Aorta (tissue), 5 donors: ENCODE data around the gene MACROD2. TPM values are rescaled to one million over a fixed set of nuclear protein-coding genes. Genes with fewer than 3 reads are reported as not detected.
"Not testable (repeated sequence)": the region's sequence is repeated elsewhere in the genome, so short reads cannot be mapped to it uniquely, and the experiment has no call there.

ENCODE experiments used
- ATAC-seq: fragments of 200-7000 bp; cut with Tn5 transposase; one replicate; pipeline ENCODE4 v1.9.1; 2022; ENCODE audit warnings: moderate library complexity; ENCODE audit not compliant: low FRiP score
- DNase-seq, 2 donors: peaks; one replicate each; pipeline ENCODE4 v3.0.0-alpha.2; 2020
- H3K27ac ChIP-seq, 2 donors: one replicate each; pipeline ENCODE4 v1.5.1; 2013; ENCODE audit warnings: low read length in 2 of 2, mild to moderate bottlenecking in 2 of 2, moderate library complexity in 2 of 2, control low read depth in 1 of 2, inconsistent platforms in 1 of 2, low read depth in 1 of 2
- H3K27me3 ChIP-seq, 2 donors: one replicate each; pipeline ENCODE4 v1.6.1; 2013; ENCODE audit warnings: control low read depth in 1 of 2, low read length in 1 of 2, mild to moderate bottlenecking in 1 of 2, moderate library complexity in 1 of 2; ENCODE audit not compliant: insufficient read depth in 2 of 2, control insufficient read depth in 1 of 2
- H3K36me3 ChIP-seq, 2 donors: one replicate each; pipeline ENCODE4 v1.6.1; 2013; ENCODE audit warnings: control low read depth in 1 of 2, low read length in 1 of 2, mild to moderate bottlenecking in 1 of 2; ENCODE audit not compliant: insufficient read depth in 2 of 2, control insufficient read depth in 1 of 2
- H3K4me1 ChIP-seq, 2 donors: one replicate each; pipeline ENCODE4 v1.6.1; 2013; ENCODE audit warnings: low read length in 2 of 2, control low read depth in 1 of 2, mild to moderate bottlenecking in 1 of 2, moderate library complexity in 1 of 2; ENCODE audit not compliant: insufficient read depth in 2 of 2, control insufficient read depth in 1 of 2
- H3K4me3 ChIP-seq, 2 donors: one replicate each; pipeline ENCODE4 v1.5.1; 2013; ENCODE audit warnings: low read length in 2 of 2, control low read depth in 1 of 2, mild to moderate bottlenecking in 1 of 2
- H3K9me3 ChIP-seq: one replicate; pipeline ENCODE4 v1.6.1; 2013; ENCODE audit warnings: mild to moderate bottlenecking, low read length; ENCODE audit not compliant: control insufficient read depth
- WGBS, 2 donors: extraction: QIAGEN DNeasy Blood & Tissue Kit; methylation state at CpG; one replicate each; pipeline ENCODE4 v1.1.7; 2013; 5-methylcytosine and 5-hydroxymethylcytosine counted together
- intact Hi-C, 2 donors: fragments of 100-400 bp; cut with DNase I; formaldehyde crosslinking; loops; one replicate each; pipeline versions ENCODE4 v1.14.2 to v1.15.0; 2022
- polyA plus RNA-seq, 2 donors: library from polyadenylated mRNA; stranded (reverse); fragments of 200-250 nt; gene quantifications; one replicate each; pipeline ENCODE4 v1.2.3, GENCODE V29; 2013
- total RNA-seq, 2 donors: library from RNA; stranded (reverse); fragmentation: NEBNext Ultra II Directional; extraction: Animal tissue kit (Norgen Biotek cat#: 25700); gene quantifications; one replicate each; pipeline ENCODE4 v1.2.1, GENCODE V29; 2021
- donor health status: healthy with polysubstance abuse.
- donor health status: Bipolar disorder and iron deficiency.
- donor health status: DM: no; HTN: no; CAD: no.
- donor health status: DM: no; HTN: no; CAD: no.
- donor health status: DM: yes; HTN: yes; CAD: no.

The MACROD2 gene
- total and polyA plus RNA-seq, 4 donors: 0.90 to 11.2 (median 4.8) TPM

GRCh38 chr20:15806105-15806504 is 1810.8 kb downstream of the MACROD2 start:
- no peaks in the 10 kb centered on the region for H3K27me3 ChIP-seq
- no peak overlapping the region for H3K4me3 ChIP-seq
- no peak for DNase-seq
- H3K27ac ChIP-seq: no peak overlapping the region
- ATAC-seq: no peak
- no peaks in the 10 kb centered on the region for H3K9me3 ChIP-seq
- H3K36me3 ChIP-seq: no peaks in the 10 kb centered on the region
- intact Hi-C loops: no loop called here
- H3K4me1 ChIP-seq: no peaks in the 10 kb centered on the region
- WGBS, 2 donors: 55 to 84% methylated on average over 3 of the region's 3 CpGs

DNA sequence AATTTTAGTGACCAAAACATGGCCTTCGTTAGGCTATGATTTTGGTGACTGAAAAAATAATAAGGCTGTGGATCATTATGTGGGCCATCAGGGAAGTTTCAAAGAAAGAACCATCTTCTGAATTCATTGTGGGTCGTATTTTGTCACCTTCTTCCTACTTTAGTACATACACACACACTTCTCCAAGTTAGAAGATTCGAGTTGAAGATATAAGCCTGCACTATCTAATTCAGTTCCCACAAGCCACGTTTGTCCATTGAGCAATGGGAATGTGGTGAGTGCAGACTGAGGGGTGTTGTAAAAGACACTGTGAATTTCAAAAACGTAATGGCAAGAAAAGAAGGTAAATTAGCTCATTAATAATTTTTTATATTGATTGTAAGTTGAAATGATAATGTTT is 1812.0 kb downstream of the MACROD2 start:
- H3K27ac ChIP-seq: no peak overlapping the region
- H3K4me3 ChIP-seq: no peak overlapping the region
- H3K9me3 ChIP-seq: no peaks in the 10 kb centered on the region
- DNase-seq (no peak), ATAC-seq (no peak)
- intact Hi-C loops: no loop called here
- whole genome bisulfite sequencing, 2 donors: 93 to 94% methylated on average over 5 of the region's 5 CpGs
- no peaks in the 10 kb centered on the region for H3K27me3 ChIP-seq
- no peaks in the 10 kb centered on the region for H3K4me1 ChIP-seq
- no peaks in the 10 kb centered on the region for H3K36me3 ChIP-seq

DNA sequence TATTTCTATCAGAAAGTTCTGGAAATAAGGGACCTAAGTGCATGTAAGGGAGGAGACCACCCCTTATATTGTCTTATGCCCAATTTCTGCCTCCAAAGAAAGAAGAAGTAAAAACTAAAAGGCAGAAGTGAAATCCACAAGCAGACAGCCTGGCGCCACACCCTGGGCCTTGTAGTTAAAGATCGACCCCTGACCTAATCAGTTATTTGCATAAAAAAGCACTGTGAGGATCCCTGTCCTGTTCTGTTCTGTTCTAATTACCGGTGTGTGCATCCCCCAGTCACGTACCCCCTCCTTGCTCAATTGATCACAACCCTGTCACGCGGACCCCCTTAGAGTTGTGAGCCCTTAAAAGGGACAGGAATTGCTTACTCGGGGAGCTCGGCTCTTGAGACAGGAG is 1812.5 kb downstream of the MACROD2 start:
- ATAC-seq, H3K27ac ChIP-seq, H3K9me3 ChIP-seq, intact Hi-C loops, DNase-seq, H3K27me3 ChIP-seq, H3K4me3 ChIP-seq, H3K4me1 ChIP-seq, H3K36me3 ChIP-seq: not testable (repeated sequence)
- 96 to 98% methylated on average over 8 of the region's 8 CpGs for WGBS, 2 donors

DNA sequence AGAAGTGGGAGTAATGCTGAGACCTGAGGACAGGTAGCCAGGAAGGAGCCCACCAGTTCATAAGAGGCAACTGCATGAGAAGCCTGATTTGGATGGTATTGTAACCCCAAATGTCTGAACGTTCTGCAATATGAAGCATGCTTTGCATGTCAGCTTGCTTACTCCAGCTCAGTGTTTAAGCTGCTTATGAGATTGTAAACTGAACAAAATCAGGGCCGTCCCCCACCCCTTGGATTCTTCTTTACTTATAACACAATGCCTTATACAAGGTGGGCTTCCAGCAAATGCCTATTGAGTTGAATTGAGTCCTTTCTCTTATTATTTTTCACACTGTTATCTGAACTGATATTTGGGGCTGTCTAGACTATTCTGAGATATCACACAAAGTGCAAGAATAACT is 1816.6 kb downstream of the MACROD2 start:
- WGBS, 2 donors: 76 to 79% methylated on average over 2 of the region's 2 CpGs

DNA sequence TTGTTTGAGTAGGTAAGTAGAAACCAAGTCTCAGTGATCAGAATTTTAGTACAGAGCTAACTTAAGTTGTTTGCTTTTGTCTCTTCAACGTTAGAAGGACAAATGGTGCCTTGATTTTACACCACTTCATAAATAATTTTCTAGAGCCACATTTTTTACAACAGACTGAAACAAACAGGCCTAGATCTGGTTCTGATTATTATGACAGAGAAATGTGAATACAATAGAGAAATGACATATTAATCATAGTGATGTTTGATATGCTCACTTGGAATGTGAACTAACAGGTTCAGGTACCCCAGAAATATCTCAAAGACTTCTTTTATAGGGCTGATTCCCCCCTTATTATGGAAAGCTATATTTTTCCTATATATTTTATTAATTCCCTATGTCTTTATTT is 1817.4 kb downstream of the MACROD2 start:
- Histone ChIP-seq H3K36me3 (no peaks in the 10 kb centered on the region), H3K9me3 (no peaks in the 10 kb centered on the region), H3K4me3 (no peak overlapping the region), H3K27ac (no peak overlapping the region), H3K4me1 (peaks cover 1 to 5% of the 10 kb centered on the region in 2 donors), H3K27me3 (no peaks in the 10 kb centered on the region)
- 58 to 60% methylated on average over 1 of the region's 1 CpG for WGBS, 2 donors
- DNase-seq (no peak), ATAC-seq (no peak)
- intact Hi-C loops: no loop called here

More for the DNA sequence above, 1816.6 kb downstream of the MACROD2 start:
- no peak for DNase-seq
- intact Hi-C loops: no loop called here
- no peaks in the 10 kb centered on the region for H3K27me3 ChIP-seq
- H3K27ac ChIP-seq: no peak overlapping the region
- ATAC-seq: no peak
- peaks cover 1 to 5% of the 10 kb centered on the region in 2 donors for H3K4me1 ChIP-seq
- H3K9me3 ChIP-seq: no peaks in the 10 kb centered on the region
- no peak overlapping the region for H3K4me3 ChIP-seq
- H3K36me3 ChIP-seq: no peaks in the 10 kb centered on the region

DNA sequence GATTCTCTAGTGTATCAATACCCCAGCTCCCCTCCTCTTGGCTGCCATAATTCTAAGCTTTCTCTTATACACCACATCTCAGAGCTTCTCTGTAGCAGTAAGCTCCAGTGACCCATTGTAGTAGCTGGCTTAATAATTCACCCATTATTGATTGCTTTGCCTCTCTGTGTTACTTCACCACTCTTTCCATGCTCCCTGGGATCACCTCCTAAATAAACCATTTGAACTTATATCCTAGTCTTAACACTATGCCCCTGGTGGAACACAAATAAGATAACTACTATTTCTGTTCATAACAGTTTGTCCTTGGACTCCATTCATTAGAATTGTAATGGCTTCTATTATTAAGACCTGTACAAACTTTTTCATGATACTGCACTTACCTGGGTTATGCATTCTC is 1819.0 kb downstream of the MACROD2 start:
- ATAC-seq (no peak), DNase-seq (no peak)
- peaks cover 1 to 5% of the 10 kb centered on the region in 2 donors for H3K4me1 ChIP-seq
- no peaks in the 10 kb centered on the region for H3K27me3 ChIP-seq
- intact Hi-C loops: no loop called here
- no peaks in the 10 kb centered on the region for H3K36me3 ChIP-seq
- H3K4me3 ChIP-seq: no peak overlapping the region
- H3K9me3 ChIP-seq: no peaks in the 10 kb centered on the region
- H3K27ac ChIP-seq: no peak overlapping the region

DNA sequence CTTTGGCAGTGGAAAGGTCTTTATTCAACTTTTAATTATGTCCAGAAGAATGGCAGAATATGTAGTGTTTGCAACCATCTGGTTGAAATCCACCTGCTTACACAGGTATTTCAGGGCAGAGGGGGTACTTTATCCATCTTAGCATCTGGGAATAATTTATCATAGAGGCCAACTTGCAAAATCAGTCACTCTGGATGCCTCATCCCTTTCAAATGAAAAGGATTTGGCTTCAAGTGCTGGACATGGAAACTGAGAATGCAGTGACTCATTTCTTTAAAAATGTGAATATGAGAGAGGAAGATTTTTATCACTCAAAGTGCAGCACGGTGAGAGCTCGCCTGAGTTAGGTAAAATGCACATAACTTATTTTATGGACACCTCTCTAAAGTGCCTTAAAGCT is 1819.6 kb downstream of the MACROD2 start:
- WGBS, 2 donors: 24 to 30% methylated on average over 2 of the region's 2 CpGs
- H3K4me3 ChIP-seq: no peak overlapping the region
- no peak overlapping the region for H3K27ac ChIP-seq
- no peaks in the 10 kb centered on the region for H3K27me3 ChIP-seq
- H3K4me1 ChIP-seq: peaks cover 1 to 5% of the 10 kb centered on the region in 2 donors
- ATAC-seq: no peak
- no peak for DNase-seq
- no peaks in the 10 kb centered on the region for H3K9me3 ChIP-seq
- no peaks in the 10 kb centered on the region for H3K36me3 ChIP-seq
- intact Hi-C loops: no loop called here

DNA sequence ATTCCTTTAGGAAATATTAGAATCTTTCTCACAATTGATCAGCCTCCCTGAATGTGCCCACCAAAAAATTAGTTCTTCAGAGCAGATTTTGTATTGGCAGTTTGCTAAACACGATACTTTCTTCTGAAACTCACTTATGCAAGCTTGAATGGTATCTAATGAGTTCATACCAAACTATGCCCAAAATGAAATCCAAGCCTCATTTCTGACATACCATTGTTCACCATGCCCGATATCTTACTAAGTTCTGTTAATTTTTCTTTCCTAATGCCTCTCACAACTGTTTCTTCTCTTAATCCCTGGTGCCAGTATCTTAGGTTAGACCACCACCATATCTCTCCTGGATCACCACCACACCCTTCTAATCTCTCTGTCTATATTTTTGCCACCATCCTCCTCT is 1822.0 kb downstream of the MACROD2 start:
- Histone ChIP-seq H3K9me3 (no peaks in the 10 kb centered on the region), H3K4me1 (peaks cover 1 to 5% of the 10 kb centered on the region in 2 donors), H3K36me3 (no peaks in the 10 kb centered on the region), H3K4me3 (no peak overlapping the region), H3K27me3 (no peaks in the 10 kb centered on the region), H3K27ac (no peak overlapping the region)
- 37 to 73% methylated on average over 2 of the region's 2 CpGs for WGBS, 2 donors
- DNase-seq: no peak
- no peak for ATAC-seq
- intact Hi-C loops: no loop called here

DNA sequence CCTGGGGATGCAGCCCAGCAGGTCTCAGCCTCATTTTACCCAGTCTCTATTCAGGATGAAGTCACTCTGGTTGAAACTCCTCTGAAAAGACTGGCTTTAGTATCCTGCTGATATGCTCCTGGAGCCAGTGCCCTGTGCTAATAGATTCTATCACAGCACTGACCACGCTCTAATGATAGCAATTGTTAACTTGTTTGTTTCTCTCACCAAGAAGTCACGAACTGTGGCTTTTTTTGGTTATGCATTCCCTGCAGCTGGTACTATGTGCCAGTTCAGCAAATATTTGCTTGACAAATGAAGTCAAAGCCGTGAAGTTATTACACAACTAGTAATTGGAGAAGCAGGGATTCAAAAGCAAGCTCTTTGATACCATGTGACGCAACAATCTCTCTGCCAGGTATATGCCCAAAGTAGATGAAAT is 1823.3 kb downstream of the MACROD2 start:
- H3K4me1 ChIP-seq: peaks cover 1 to 5% of the 10 kb centered on the region in 2 donors
- no peak for DNase-seq
- 87 to 90% methylated on average over 4 of the region's 4 CpGs for WGBS, 2 donors
- no peaks in the 10 kb centered on the region for H3K36me3 ChIP-seq
- intact Hi-C loops: no loop called here
- peaks cover under 1% of the 10 kb centered on the region for H3K9me3 ChIP-seq
- ATAC-seq: no peak
- no peaks in the 10 kb centered on the region for H3K27me3 ChIP-seq
- H3K27ac ChIP-seq: no peak overlapping the region
- no peak overlapping the region for H3K4me3 ChIP-seq
